NCI-H2107 treated with DMSO at 0.1 percent for 48 hours (cell line): ENCODE results near the gene IGLL5.

Source experiments
- DNase-seq: peaks from one replicate; lab custom pipeline; 2025; ENCODE audit not compliant: unreplicated experiment; lab: John Stamatoyannopoulos, UW

The IGLL5 gene

DNA sequence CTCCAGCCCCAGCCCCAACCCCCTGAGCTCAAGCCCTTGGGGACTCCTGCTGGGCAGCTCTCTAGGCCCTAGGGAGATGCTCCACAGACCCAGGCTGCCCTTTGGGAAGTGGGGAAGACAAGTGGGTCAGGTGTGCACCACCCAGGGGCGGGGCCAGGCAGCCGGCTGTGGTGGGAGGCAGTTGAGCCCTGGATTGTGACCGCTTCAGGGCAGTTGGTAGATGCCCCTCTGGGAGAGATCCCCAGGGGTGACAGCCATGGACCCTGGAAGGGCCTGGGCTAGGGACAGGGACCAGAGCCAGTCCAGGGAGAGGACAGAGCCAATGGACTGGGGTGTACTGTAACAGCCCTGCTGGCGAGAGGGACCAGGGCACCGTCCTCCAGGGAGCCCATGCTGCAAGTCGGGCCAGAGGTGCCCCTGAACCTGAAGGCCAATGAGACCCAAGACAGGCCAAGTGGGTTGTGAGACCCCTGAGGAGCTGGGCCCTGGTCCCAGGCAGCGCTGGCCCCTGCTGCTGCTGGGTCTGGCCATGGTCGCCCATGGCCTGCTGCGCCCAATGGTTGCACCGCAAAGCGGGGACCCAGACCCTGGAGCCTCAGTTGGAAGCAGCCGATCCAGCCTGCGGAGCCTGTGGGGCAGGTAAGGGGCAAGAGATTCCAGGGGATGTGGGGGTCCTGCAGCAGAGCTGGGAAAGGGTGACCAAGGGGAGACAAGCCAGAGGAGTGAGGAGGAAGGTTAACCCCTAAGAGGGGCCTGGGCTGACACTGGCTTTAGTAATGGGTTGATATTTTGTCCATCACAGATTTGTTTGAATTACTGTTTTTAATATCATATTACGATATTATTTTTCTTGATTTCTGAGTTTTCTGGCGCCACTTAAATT is at the start of gene IGLL5:
TSS of gene IGLL5 (plus strand) at position 196 of the 883 bp plus-strand sequence. CDS start at position 434, 238 bp downstream.
- DNase-seq, result no peak

DNA sequence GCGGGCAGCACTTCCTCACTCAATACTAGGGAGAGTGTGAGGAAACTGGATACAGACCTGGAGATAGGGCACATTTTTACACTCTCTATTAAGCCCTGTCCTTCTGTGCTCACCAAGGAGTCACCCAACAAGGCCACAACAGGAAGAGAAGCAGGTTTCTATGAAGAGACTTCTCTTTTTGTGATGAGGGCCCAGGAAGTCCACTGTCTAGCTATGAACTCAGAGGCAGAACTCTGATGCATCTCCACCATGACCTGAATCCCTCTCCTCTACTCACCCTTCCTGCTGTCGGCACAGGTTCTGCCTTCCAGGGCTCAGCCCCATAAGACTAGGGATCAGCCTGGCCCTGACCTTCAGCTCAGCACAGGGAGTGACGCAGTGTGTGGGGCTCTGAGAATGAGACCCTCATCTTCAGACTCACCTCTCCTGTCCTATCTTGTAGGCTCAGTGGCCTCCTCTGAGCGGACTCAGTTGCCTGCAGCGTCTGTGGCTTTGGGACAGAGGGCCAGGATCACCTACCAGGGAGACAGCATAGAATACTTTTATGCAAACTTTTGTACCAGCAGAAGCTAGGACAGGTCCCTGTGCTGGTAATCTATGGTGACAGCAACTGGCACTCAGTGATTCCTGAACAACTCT is 49.3 kb upstream of the IGLL5 start:
- no peak for DNase-seq

DNA sequence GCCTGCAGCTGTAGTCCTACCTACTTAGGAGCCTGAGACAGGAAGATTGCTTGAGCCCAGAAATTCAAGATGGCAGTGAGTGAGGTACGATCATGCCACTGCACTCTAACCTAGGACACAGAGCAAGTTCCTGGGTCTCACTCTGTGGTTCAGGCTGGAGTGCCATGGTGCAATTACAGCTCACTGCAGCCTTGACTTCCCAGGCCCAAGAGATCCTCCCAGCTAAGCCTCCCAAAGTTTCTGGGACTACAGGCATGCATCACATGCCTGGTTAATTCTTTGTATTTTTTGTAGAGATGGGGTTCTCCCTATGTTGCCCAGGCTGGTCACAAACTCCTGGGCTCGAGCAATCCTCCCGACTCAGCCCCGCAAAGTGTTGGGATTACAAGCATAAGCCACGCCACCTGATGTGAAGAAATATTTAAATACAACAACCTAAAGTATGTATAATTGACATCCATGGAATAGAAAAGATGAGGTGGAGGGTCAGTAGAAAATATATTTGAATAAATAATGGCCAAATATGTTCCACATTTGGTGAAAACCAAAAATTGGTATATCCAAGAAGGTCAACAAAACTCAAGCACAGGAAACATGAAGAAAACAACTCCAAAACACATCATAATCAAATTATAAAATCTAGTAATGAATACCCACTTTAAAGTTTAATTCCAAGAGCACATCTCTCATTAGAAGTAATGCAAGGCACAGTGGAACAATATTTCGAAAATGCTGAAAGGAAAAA is 47.9 kb upstream of the IGLL5 start:
- DNase-seq, result no peak

DNA sequence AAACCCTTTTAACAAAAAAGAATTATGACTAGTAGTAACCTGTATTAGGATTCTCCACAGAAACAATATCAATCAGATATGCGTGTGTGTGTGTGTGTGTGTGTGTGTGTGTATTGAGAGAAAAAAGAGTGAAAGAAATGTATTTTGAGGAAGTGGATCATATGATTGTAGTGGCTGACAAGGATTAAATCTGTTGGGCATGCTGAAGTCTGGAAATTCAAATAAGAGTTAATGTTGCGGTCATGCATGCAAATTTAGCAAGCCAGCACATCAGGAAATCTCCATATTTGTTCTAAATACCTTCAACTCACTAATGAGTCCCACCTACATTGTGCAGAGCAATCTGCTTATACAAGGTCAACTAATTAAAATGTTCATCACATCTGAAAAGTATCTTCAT is 46.8 kb upstream of the IGLL5 start:
- no peak for DNase-seq

DNA sequence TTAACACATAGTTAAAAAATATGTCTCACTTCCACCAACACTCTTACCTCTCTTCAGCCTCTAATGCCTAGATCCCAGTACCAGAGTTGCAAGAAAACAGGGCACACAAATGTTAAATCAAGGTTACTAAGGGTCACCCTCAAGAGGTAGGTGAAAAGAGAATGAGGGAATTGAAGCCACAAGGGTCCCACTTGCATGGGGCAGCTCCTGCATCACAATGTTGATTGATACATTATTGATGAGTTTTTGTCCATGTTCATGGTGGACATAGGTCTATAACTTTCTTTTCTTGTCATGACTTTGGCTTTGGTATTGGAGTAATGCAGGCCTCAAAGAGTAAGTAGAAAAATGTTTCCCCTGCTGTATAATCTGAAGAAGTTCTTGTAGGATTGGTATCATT is 46.0 kb upstream of the IGLL5 start:
- DNase-seq, result no peak

DNA sequence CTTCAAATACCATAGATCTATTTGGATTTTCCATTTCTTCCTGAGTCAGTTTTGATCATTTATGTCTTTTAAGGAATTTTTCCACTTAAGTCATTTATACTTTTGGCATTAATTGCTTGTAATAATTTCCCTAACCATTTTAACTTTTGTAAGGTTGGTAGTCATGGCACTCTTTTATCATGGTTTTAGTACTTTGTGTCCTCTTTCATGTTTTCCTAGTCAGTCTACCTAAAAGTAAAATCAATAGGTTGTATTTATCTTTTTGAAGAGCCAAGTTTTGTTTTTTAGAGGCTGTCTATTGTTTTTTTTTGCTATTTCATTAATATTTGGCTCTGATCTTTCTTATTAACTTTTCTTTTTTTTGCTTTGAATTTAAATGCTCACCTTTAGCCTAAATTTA is 45.5 kb upstream of the IGLL5 start:
- no peak for DNase-seq

DNA sequence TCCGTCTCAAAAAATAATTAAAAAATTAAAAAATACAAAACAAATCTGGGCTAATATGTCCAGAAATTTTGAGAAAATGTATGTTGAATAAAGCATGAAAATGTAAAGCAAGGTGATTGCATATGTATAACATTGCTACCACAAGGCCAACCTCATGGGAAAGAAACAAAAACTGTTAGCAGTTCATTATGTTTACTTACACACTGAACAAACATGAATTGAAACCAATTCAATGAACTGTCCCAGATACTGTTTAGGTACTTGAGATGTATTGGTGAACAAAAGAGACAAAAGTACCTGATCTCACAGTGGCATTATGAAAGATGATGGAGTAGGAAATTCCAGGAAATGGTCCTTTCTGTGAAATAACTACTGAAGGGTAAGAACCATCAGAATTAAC is 43.8 kb upstream of the IGLL5 start:
- DNase-seq, result no peak

DNA sequence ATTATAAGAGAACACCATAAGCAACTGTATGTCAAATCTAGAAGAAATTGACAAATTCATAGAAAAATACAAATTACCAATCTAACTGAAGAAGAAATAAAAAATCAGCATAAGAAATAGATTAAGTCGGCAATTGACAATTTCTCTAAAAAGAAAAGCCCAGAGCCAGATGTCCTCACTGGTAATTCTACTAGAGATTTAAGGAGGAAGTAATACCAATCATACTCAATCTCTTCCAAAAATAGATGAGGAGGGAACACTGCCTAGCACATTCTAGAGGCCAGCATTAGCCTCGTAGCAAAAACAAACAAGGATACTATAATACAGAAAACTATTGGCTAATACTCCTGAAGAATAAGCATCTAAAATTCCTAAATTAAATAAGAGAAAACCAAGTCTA is 40.4 kb upstream of the IGLL5 start:
- DNase-seq, result no peak

DNA sequence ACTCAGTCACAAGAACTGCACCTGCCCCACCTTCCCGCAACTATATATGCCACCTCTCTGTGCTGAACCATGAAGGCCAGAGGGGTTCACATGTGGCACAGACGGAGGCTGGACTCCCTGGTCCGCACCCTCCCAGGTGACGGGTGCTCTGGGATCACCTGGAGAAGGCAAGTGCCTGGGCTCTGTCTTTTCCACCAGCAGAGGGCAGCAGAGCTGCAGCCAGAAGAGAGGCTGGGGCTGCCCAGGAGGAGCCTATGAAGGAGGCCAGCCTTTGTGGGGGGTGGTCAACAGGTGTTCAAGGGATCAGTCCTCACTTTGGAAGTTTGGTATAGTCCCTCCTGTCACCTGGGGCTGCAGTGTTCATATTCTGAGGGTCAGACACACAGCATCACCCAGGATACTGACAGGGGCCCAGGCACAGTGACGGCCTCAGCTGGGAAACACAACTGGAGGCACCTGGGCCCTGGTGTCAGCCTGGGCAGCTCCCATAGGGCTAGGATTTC is 39.2 kb upstream of the IGLL5 start:
- peak; percentile 29 for DNase-seq

DNA sequence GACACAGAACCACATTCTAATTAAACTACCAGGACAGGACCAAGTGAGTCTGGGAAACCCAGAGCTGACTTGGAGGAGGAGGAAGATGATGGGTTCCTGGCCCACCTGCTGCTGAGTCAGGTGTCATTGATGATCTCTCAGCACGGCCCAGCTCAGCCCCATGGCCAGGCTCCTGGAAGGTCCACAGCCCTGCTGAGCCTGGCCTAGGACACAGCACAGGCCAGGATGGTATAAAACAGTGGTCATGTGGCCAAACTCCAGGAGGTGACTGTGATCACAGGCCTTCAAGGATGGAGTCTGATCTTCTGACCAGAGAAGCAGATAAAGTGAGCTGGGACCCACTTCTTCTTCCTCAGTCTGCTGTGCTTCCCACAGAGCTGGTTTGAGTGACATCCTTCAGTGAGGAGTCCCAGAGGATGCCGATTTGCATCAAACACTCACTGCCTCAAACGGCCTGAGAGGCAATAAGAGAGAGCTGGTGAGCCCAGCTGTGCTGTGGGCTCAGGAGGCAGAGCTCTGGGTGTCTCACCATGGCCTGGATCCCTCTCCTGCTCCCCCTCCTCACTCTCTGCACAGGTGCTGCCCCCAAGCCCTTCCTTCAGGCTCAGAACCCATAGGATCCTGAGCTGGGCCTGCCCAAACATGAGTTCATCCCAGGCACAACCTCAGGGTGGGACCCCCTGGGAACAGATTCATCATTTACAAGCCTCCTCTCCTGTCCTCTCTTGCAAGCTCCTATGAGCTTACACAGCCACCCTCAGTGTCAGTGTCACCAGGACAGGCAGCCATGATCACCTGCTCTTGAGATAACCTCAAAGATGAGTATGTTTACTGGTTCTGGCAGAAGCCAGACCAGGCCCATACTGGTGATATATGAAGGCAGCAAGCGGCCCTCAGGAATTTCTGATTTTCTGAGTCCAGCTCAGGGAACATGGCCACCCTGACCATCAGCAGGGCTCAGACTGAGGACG is 37.7 kb upstream of the IGLL5 start:
- DNase-seq, result no peak

DNA sequence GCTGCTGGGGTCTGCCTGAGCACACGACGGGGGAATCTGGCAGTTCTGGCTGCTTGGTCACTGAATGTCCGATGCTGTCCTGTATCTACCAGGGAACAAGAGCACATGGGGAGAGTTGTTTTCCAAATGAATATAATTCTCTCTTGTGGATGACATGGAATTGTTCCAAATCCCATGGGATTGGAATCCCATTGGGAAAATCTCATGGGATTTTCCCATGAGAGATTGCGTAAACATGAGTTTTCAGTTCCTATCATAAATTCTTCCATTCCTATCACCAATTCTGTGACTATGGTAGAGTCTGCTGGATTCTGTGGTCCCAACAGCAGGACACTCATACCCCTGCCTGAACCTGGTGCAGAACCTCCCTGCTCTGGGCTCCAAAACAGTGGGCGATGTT is 35.6 kb upstream of the IGLL5 start:
- no peak for DNase-seq

DNA sequence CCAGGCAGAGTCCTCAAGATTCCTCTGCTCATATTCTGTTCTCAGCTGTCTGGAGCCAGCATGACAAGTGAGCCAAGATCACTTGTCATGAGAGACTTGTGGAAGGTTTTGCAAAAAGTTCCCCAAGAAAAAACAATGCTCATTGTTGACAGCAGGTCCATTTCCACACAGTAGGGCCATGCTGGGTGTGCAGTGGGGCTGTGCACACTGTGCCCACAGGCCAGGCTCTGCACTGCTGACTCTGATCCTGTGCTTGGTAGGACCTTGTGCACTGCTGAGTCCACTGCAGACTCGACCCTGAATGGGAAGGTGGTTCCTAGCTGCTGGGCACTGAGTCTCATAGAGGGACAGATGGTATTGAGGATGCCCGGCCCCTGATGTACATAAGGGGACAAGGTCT is 33.9 kb upstream of the IGLL5 start:
- DNase-seq, result no peak

DNA sequence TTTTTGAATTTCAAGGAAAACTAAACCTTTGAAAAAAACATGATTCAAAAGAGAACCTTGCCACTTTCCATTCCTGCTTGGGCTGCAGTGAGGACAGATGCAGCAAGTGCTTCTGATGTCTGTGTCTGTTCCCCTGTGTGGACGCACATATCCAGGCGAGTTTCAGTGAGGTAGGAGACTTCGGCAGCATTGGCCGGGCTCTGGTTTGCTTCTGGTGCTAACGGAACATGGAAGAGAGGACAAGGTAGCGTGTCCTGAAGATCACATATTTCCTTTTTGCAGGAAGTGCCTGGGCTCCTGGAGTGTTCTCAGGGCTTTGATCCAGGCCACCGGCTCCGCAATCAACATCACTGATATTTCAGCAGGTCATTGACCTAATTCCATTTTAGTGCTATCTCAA is 33.1 kb upstream of the IGLL5 start:
- DNase-seq, result no peak

DNA sequence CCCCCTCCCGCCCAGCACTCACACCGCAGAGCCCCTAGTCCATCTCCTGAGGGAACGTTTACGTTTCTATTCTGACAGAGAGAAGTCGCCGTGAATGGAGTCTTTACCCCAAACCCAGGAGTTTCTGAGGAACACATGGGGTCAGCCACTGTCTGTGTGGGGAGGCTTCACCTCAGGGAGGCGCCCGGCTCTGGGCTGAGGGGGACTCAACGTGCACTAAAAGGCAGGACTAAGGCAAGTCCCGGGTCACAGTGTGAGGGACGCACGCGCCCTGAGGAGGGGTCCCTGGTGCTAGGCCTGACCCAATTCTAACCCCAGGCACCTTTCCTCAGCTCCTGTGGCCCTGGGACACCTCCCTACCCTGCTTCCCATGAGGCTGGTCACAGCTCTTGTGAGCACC is 32.5 kb upstream of the IGLL5 start:
- no peak for DNase-seq

DNA sequence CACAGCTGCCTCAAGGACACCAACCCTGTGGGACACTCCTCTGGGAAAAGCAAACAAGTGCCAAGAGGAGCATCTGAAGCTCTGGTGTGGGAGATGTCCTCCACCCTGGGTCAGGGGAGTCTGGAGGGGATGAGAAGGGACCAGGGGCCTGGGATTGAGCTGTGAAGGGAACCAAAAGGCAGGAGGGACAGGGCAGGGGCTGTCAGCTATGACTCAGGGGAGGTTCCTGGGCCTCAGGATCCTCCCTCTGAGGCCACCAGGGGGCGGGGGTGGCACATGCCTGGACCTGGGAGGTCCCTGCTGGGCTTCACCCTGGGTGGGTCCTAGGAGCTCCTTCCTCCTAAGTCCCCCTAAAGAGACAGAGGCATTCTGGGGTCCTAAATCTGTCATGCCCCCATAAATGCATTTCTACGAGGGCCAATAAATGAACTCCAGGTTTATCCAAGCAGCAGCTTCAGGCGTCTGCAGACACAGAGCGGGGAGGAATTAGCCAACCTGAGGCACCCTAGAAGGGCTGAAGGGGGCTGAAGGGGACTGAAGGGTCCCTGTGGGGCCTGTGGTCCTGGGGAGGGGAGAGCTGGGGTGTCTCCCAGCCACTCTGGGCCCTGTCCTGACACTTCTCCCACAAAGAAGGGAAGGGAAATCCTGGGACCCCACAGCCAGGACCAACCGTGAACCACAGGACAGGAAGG is 31.9 kb upstream of the IGLL5 start:
- DNase-seq, result no peak

DNA sequence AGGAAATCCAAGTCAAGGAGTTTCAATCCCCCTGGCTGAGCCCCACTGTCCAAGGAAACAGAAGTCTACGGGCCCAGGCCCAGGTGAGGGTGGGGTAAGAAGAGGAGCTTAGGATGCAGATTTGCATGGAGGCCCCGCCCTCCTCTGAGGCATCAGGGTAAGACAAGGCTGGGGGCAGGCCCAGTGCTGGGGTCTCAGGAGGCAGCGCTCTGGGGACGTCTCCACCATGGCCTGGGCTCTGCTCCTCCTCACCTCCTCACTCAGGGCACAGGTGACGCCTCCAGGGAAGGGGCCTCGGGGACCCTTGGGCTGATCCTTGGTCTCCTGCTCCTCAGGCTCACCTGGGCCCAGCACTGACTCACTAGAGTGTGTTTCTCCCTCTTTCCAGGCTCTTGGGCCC is 31.3 kb upstream of the IGLL5 start:
- no peak for DNase-seq

DNA sequence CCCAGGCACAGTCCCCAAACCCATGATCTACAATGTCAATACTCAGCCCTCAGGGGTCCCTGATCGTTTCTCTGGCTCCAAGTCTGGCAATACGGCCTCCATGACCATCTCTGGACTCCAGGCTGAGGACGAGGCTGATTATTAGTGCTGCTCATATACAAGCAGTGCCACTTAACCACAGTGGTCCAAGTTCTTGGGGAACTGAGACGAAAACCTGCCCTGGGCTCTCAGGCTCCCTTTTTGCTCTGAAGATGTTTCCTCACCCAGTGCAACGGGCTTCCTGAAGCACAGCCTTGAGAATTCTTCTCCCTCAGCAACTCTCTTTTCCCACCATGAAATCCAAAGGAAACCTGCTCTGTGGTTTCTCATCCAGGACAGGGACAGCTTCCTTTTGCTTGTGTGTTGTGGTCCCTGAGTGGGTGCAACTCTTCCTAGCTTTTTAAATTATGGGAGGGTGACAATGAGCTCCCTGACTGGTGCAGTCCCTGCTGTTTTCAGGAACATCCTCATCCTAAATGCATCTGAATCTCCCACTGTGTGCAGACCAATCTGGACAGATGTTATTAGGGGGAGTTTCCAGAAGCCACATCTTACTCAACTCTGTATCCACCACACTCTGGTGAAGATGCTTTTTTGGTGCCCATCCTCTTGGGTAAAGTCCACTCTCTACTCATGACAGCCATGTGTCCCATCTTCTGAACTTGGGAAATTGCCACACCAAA is 30.6 kb upstream of the IGLL5 start:
- DNase-seq, result no peak

DNA sequence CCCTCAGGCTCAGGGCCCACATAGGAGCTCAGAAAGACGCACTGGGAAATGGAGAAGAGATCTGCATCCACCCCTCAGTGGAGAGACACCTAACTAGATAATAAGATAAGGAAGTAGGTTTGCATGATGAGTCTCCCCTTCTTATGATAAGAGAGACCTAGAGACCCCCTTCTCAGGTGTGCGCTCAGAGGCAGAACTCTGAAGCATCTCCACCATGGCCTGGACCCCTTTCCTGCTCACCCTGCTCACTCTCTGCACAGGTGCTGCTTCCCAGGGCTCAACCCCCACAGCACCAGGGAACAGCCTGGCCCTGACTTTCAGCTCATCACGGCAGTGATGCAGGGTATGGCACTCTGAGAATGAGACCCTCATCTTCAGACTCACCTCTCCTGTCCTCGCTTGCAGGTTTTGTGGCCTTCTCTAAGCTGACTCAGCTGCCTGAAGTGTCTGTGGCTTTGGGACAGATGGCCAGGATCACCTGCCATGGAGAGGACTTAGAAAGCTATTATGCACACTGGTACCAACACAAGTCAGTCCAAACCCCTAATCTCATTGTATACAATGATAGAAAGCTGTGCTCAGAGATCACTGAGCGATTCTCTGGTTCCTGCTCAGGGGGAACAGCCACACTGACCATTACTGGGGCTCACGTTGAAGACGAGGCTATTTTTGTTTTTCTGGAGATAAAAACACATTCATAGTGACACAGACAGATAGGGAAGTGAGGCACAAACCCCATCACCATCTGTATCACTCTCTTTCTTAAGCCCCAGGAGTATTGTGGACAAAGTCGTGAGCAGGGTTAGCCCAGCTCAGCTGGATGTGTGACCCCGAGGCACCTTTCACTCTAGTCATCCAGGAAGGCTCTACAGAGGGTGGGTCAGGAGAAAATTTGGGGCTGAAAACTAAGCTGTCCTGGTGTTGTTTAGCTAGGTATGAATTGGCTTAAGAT is 29.7 kb upstream of the IGLL5 start:
- no peak for DNase-seq
